NCI-H2196 treated with DMSO at 0.1 percent for 48 hours (cell line): ENCODE results near the gene PLCL2.

Source experiments
- DNase-seq: peaks from one replicate; lab custom pipeline; 2025; ENCODE audit not compliant: unreplicated experiment; lab: John Stamatoyannopoulos, UW

PLCL2 gene

DNA sequence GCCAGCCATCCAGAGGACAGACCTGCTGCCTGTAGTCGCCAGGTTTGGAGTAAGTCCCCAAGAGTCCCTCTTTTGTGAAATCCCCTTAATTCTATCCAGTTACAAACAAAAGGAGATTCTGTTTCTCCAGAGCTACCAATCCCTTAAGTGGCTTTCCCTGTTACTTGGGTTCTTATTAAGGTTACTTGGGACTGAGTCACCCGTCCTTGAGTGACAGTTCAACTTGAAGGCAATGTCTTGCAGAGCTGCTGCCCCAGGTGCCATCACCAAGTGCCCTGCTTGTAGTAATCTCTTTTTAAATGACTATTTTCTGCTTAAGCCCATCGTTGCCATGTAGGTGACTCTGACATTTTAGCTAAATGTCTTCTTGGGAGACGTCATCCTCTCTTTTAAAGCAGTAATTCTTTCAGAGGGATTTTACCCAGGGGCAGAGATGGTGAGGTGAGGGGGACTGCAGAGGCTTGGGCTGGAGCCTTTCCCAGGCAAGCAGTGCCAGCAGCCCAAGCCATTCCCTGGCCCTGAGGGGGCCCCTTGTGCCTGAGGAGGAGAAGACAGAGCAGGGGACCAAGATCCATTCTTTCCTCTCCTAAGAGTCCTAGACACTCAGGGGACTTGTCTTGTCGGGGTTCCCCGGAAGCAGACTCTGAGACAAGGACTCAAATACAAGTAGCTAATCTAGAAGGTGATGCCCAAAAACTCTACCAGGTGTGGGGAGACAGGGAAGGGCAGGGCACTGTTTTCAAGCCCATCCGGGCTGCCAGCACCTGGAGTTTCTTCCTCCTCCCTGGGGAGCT, 253.7 kb downstream of the PLCL2 start:
- DNase-seq, result no peak
